ENCODE data around the gene KLHL17.

GRCh38 chr1:969260-969855 is 9.0 kb downstream of the KLHL17 start:
- TF ChIP-seq CTCF (conservative IDR thresholded peaks at IDR 0.05; ENCODE audit: low read depth, low read length) (no peak), EZH2 (IDR thresholded peaks at IDR 0.05; ENCODE audit: low read length, unreplicated experiment) (no peak)

Data from PC-3 (cell line).